GM12801 (cell line): ENCODE data around the gene PSMD13.

Source experiments
- TF ChIP-seq, protein P1 (sequence below): IDR thresholded peaks from one replicate; pipeline ENCODE4 v1.5.1; 2011; ENCODE audit warnings: control low read depth; ENCODE audit not compliant: insufficient read length; ENCODE audit errors: extremely low read depth

Gene PSMD13

DNA sequence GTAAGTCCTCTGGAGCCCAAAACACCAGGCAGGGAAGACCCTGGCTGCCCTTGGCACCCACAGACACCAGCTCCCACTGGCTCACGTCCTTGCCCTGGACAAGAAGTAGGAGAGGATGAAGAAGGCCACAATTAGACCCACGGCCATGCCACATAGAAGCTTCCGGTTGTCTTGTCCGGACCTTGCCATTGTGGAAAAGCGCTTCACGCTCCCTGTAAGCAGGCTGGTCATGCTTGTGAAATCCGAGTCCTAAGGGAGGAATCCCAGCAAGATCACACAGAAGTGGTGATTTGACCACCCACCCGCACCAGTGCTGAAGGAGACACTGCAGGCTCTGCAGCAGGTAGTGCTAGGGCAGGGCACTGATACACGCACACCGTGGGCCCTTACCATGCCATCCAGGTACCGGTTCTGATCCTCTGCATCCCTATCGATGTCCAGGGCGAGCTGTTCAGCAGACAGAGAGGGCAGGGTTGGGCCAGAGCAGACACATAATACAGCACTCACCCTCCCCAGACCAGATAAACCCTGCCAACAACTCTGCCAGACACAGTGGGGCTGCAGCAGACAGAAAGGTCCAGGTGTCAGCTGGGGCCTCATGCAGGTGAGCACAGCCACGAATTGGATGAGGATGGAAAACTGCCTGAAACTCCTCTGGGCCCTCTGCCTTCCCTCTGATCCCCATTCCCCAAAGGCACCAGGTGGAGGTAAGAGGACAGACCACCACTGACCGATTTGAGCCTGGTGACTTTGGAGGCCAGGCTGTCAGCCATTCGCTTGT is 31.4 kb upstream of the PSMD13 start:
- TF ChIP-seq, protein P1, sequence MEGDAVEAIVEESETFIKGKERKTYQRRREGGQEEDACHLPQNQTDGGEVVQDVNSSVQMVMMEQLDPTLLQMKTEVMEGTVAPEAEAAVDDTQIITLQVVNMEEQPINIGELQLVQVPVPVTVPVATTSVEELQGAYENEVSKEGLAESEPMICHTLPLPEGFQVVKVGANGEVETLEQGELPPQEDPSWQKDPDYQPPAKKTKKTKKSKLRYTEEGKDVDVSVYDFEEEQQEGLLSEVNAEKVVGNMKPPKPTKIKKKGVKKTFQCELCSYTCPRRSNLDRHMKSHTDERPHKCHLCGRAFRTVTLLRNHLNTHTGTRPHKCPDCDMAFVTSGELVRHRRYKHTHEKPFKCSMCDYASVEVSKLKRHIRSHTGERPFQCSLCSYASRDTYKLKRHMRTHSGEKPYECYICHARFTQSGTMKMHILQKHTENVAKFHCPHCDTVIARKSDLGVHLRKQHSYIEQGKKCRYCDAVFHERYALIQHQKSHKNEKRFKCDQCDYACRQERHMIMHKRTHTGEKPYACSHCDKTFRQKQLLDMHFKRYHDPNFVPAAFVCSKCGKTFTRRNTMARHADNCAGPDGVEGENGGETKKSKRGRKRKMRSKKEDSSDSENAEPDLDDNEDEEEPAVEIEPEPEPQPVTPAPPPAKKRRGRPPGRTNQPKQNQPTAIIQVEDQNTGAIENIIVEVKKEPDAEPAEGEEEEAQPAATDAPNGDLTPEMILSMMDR = no peak

DNA sequence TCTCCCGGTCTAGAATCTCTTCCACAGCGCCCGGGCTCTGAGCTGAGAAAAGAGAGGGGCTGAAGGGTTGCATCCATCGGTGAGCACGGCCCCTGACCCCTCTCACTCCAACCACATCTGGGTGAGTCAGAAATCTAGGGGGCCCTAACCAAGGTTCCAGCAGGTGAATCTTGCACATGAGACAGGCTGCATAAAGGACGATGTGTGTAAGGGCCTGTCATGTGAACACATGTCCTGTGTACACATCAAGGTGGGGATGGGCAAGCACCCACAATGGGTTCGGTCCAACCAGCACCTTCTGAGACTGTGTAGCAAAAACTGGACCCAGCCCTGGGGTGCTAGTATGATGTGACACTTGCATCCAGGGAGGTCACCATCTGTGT is 30.8 kb upstream of the PSMD13 start:
- TF ChIP-seq, protein P1 = no peak

DNA sequence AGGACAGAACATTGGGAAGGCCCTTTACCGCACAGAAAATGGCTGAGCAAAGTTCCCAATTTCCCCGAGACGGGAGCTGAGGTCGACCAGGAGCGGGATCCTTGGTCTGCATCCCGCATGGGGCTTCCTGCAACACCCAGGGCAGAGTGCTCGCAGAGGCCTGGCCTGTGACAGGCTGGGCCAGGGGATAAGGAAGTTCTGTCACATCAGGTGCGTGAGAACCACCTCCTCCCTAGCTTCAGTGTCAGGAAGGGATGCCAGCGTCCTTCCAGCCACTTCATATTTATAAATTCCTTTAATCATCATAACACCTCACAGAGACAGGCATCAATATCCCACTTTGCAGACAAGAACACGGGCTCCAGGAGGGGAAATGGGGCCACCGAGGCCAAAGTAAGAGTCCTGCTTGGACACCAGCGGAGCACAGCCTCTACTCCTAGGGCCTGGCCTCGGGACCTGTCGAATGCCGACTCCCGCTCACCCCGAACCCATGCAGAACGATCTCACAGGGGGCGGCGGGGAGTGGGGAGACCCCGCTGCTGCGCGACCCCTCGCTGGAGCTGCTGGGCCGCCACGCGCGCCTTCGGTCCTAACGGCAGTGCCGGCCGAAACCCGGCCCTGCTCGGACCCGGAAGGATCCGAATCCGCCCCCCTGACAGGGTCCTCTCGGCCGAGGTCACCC is 30.1 kb upstream of the PSMD13 start:
- TF ChIP-seq, protein P1 = no peak

GRCh38 chr11:207208-207862 is 29.4 kb upstream of the PSMD13 start, which contains the start of the genes BET1L and RIC8A:
Gene BET1L (minus strand): TSS chr11:207399. CDS start chr11:207321, 78 bp downstream.
Gene RIC8A (plus strand): TSS chr11:207708. CDS start chr11:208855, 1,147 bp downstream.
- TF ChIP-seq, protein P1 = no peak

GRCh38 chr11:207863-208180 is 29.0 kb upstream of the PSMD13 start:
- TF ChIP-seq, protein P1 = no peak

GRCh38 chr11:208181-208916 is 28.4 kb upstream of the PSMD13 start:
- TF ChIP-seq, protein P1 = no peak

DNA sequence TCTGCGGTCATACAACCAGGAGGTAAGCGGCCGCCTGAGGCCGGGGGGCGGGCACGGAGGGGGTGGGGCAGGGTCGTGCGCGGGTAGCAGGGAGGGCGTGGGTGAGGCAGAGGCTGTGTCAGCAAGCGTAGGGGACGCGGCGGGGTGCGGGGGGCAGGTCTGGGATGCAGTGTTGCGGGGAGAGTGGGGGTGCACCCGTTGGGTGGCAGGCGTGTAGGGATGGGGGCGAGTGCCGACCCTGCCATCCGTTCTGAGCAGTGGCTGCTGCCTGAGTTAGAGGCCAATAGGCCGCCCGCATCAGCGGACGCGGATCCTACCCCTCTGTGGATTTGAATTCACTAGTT is 27.9 kb upstream of the PSMD13 start:
- TF ChIP-seq, protein P1 = no peak
